ENCODE results near the gene PTGES2.

PTGES2 gene

DNA sequence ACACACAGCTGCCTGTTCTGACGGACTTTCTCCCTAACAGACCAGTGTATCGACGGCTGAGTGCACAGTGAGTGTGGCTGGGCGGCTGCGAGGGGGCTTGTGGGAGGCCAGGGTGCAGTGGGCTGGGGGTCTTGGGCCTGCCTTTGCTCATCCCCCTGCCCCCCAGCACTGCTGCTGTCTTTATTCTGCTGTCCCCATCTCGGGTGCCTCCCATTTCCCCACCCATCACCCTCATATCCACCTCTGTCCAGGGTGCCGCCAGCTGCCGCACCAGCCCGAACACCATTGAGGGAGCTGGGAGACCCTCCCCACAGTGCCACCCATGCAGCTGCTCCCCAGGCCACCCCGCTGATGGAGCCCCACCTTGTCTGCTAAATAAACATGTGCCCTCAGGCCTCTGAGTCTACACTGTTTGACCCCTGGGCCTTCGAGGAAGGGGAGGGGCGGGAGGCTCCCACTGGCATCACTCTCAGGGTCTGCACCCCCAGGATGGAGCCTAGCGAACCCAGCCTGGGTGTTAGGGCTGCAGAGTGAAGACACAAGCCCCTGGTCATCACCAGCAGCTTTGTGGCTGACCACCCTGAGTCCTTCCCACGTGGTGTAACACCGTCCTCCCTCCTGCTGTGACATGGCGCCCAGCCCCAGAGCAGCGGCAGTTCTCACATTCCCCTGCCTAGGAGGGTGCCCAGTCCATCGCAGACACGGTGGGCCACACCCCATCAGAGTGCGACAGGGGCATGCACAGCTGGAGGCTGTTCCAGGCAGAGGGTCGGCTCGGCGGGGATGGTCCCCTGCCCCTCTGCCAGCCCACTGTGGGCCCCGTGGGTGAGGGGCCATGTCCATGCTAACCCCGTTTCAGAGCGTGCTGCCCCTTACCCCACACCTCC, 25.8 kb upstream of the PTGES2 start:
- no peak for DNase-seq (ENCODE audit: low spot score)

DNA sequence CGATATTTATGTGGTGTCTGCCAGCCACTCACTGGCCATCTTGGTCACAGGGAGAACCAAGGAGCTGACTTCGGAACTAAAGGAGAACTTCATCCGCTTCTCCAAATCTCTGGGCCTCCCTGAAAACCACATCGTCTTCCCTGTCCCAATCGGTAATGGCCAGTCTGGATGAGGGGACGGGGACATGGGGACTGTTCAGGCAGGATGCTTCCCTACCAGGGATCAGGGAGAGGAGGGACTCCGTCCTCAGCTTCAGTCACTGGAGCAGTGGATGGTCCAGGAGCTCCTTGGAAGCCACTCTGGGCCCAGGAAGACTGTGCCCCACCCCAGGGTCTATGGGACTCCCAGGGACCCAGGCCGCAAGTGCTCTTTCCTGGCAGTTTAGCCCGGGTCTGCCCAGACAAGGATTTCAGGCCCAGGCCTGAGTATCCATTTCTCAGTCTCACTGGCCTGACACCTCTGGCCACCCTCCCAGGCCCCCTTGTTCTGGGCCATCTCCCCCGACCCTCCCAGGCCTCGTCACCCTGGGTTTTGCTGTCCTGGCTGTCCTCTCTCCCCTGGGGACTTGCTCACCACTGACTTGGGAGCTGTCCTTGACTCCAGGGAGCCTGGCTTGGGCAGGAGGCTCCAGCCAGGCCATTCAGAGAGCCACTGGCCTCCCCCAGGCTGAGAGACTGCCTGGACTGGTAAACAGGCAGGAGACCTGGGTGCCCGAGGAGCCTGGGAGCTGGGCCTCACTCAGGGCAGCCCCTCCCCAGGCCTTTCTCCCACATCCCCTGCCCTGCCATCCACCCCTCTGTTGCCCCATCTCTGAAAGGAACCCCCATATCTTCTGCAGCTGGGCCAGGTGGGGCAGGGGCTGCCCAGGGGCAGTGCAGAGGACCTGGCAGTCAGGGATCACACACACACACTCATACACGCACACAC, 24.9 kb upstream of the PTGES2 start:
- DNase-seq (ENCODE audit: low spot score) = no peak

DNA sequence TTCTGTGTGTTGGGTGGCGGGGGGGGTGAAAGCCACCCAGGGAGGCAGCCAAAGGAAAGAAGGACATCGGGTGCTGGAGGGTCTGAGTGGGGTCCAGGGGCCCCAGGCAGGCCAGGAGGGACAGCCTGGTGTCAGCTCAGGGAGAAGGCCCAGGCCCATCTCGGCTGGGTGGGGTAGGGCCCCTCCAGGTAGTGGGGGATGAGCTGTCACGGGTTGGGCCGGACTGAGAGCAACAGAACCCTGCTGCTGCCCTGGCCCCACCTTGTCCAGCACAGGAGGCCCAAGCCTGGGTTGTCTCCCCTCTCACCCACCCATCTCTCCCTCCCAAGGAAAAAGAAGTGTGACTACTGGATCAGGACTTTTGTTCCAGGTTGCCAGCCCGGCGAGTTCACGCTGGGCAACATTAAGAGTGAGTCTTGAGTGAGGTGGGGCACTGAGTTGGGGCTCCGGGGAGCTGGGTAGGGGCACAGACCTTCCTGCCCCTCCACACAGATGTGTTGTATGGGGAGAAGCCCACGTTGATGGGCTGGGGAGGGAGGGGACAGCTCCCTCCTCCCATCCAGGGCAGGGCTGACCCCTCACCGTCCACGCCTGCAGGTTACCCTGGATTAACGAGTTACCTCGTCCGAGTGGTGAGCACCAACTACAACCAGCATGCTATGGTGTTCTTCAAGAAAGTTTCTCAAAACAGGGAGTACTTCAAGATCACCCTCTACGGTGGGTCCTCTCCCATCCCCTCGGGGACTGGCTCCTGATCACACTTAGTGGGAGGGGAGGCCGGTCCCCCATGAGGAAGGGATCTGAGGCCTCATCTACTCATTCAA, 24.0 kb upstream of the PTGES2 start:
- no peak for DNase-seq (ENCODE audit: low spot score)

DNA sequence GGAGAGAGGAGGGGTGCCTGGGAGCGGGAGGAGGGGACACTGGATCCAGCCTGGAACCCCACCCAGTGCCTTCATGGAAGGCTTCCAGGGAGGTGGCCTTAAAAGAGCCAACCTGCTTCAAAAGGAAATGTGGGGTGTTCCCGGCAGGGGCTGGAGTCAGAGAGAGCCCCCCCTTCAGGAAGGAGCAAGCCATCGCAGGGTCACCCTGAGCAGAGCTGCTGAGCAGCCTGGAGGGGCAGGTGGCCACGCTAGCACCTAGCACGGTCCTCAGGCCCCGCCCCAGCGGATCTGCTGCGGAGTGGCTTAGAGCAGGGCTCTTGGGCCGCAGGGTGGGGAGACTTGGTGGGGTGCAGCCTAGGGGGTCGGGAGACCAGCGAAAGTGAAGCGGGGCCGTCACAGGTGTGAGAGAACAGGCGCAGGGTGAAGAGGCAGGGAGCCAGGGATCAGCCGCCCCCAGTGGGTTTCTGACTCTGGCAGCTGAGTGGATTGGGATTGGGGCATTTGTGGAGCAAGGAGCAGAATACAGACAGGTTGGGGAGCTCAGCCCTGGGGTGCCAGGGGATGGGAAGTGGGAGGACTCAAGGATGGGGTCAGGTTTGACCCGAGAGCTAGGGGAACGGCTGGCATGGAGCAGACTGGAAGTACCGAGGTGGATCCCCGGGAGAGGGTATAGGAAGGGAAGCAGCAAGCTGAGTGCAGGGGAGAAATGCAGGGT, 23.2 kb upstream of the PTGES2 start:
- no peak for DNase-seq (ENCODE audit: low spot score)

DNA sequence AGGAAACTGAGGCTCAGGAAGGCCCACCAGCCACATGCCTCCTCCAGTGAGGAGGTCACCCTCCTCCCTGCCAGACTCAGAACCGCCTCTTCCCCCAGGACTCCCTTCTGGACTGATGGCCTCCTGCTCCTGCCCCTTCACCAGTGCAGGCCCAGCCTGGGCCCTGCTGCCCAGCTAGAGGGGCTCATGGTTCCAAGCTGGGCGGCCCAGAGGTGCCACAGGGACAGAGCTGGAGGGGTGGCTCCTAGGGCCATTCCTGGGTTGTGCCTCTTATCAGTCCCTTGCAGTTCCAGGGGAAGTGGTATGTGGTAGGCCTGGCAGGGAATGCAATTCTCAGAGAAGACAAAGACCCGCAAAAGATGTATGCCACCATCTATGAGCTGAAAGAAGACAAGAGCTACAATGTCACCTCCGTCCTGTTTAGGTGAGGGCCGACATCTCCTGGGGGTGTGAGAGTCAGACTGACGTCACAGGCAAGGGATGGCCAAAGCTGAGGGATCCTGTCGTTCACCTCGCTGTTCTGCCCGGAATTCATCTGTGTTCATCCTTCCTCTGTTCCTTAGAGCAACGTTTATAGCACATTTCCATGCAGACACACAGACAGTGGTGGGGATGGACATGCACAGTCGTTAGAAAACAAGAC, 22.5 kb upstream of the PTGES2 start:
- DNase-seq (ENCODE audit: low spot score) = no peak

DNA sequence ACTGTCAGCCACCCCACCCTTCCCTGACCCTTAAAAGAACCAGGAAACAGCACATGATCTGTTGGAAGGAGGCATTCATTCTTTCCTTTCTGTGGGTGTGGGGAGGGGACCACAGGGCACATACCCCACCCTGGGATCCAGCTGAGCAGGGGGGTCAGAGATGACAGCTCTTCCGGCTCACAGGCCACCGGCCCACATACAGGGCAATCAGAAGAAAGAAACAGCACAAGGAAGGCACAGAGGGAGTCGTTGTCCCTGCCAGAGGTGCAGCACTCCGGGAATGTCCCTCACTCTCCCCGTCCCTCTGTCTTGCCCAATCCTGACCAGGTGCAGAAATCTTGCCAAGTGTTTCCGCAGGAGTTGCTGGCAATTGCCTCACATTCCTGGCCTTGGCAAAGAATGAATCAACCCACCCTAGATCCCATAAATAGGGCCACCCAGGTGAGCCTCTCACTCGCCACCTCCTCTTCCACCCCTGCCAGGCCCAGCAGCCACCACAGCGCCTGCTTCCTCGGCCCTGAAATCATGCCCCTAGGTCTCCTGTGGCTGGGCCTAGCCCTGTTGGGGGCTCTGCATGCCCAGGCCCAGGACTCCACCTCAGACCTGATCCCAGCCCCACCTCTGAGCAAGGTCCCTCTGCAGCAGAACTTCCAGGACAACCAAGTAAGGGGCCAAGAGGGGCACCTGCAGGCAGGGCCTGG, 21.6 kb upstream of the PTGES2 start, which contains the start of gene LCN2:
Gene LCN2 (plus strand): TSS at position 453 of the 701 bp plus-strand sequence. CDS start 73 bp downstream, at position 526.
- no peak for DNase-seq (ENCODE audit: low spot score)

DNA sequence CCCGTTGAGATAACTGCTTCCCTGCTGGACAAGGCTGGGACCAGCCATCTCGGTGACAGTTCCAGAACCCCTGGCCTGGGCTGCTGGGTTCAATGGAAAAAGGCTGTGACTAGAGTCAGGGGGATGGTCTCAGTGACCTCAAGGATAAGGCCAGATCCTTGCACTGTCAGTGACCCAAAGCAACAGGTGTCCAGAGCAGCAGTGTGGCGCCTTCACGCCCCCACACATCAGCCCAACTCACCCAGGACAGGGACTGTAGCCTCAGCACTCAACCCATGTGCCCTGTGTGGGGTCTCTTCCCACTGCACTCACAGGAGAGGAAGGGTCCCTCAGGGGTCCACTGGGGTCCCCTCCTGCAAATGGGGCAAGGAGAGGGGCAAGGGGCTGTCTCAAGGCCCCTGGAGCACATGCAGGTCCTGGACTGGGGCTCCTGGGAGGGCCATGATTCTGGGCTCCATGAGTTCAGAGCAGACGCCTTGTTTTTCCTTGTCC, 21.0 kb upstream of the PTGES2 start:
- DNase-seq (ENCODE audit: low spot score) = no peak

DNA sequence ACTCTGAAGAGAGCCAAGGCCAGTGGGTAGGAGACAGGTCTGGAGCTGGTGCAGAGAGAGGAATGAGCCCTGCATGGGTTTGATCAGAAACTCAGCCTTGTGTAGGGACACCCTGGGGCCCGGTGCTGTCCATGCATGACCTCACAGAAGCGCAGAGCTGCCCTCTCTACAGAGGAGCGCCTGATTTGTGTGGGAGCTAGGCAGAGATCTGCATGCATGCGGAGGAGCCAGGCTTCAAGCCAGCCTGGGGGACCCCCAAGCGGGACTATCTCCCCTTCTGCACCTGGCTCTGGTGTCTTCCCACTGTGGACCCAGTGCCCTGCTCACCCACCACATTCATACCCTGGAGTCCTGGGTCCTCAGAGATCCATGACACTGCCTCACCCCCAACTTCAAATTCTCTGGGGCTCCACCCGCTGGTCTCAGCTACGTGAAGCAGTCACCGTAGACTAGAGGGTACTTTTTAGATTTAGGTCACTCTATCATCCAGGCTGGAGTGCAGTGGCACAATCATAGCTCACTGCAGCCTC, 19.1 kb upstream of the PTGES2 start:
- no peak for DNase-seq (ENCODE audit: low spot score)

DNA sequence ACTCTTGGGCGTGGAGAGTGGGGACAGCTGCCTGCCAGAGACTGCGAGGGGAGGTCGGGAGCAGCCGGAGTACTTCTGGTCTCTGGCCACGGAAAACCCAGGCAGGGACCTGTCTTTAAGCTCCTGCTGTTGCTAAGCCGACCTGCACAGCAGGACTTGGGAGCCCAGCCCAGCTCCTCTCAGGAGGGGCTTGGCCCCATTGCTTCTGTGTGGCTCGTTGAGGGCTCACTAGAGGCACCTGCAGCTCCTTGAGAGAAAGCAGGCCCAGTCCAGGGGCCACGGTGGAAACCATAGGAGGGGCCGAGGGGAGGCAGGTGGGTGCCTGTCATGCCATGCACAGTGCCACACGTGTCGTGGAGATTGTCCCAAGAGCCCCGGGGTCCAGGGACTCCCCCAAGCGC, 18.4 kb upstream of the PTGES2 start:
- no peak for DNase-seq (ENCODE audit: low spot score)

DNA sequence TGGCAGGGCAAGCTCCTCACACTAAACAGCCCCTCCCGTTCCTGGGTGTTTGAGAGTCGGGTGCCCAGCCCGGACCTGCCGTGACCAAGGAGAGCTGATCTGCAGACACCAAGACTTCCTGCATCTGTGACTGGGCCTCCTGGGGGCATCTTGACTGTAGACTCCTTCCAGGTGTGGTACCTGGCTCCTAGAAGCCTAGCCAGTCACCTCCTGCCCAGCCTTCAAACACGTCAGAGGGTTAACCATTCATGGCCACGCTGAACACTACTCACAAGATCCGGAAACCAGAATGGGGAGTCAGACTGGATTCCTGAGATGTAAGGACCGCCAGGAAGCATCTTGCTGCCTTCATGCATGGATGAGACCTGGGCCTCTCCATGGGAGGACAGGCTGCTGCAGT, 18.0 kb upstream of the PTGES2 start:
- DNase-seq (ENCODE audit: low spot score) = no peak

DNA sequence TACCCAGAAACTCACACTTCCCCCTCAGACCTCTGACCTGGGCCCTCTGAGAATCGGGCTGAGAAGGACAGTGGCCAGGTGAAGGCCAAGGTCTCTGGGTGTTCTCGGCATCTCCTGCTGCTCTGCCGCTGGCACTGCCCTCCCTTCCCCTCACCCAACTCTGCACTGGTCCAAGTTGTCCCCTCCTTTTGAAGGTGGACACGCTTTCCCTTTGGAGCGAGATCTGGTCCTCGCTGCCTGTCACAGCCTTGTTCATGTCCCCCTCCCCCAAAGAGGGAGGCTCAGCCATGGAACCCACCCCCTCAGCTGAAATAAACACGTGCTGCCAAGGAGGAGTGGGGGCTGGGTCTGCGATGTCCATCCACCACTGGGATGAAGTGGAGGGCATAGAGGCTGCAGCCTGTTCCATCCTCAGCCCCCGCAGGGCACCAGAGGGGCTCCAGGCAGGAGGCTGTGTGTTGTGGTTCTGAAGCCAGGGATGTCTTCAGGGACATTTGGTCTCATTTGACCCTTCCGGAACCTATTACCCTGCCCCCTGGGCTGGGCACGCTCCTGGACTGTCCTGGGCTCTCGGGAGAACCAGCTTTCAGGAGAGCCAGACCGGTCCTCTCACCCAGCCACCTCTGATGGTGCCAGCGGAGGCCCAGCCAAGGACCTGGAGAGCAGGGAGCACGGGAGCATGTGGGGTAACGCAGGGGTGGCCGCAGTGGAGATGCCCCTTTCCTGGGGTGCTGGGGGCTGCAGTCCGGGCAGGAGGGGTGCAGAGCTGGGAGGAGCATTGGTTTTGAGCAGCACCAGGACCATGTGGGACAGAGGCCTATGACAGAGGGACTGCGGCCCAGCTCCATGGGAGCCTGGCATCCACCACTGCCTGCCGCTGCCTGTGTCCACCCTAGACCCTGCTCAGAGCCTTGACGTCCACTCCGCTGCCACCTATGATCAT, 17.0 kb upstream of the PTGES2 start:
- no peak for DNase-seq (ENCODE audit: low spot score)

DNA sequence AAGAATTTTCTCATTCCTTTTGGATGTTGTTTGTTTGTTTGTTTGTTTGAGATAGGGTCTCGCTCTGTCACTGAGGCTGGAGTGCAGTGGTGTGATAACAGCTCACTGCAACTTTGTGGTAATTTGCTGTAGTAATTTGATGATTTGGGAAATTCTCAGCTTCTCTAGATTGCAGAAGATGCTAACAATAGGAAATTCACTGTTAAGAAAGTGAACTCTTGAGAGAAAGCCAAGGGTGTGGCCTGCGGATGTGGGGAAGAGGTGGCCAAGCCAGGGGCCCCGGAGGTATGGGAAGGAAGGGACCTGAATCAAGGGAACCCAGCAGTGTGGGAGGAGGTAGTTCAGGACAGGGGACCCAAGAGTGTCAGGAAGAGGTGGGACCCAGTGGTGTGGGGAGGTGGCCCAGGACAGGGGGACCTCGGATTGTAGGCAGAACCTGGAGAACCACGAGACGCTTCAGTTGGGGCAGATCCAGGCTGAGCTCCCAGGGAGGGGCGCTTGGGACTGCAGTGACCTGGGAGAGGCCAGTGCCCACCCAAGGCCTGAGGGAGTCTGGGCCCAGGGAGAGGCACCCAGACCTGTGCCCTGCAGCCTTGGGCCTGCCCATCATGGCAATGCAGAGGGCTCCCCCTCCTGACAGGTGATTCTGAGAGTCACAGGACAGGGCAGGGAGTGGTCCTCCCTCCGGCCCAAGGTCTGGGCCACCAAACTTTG, 16.2 kb upstream of the PTGES2 start:
- no peak for DNase-seq (ENCODE audit: low spot score)

DNA sequence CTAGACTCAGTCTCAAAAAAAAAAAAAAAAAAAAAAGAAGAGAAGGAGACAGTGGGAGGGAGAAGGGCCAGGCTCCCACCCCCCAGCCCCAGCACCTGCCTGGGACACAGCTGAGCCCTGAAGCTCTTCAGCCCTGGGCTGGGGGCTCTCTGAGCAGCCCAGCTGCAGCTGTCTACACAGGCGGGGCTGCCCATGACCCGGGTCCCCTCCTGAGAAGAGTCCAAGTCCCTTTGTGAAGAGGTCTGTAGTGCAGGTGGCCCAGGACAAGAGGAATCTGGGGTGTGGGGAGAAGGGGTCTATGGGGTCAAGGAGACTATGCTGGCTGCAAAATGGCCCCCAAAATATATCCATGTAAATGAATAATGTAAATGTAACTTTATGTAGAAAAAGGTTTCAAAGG, 15.1 kb upstream of the PTGES2 start:
- no peak for DNase-seq (ENCODE audit: low spot score)

DNA sequence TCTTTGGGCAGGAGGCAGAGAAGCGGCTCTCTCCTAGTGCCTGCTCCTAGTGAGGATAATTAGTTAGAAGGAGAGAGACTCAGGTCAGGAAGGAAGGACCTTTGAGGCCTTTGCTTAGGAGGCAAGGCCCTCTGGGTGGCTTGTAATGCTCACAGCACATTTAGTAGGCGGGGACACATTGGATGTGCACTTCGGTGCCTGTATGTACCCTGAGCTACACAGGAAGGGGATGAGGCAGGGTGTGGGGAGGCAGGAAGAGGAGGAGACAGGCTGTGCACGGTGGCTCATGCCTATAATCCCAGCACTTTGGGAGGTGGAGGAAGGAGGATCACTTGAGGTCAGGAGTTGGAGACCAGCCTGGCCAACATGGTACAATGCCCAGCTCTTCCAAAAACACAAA, 14.5 kb upstream of the PTGES2 start:
- DNase-seq (ENCODE audit: low spot score) = no peak

DNA sequence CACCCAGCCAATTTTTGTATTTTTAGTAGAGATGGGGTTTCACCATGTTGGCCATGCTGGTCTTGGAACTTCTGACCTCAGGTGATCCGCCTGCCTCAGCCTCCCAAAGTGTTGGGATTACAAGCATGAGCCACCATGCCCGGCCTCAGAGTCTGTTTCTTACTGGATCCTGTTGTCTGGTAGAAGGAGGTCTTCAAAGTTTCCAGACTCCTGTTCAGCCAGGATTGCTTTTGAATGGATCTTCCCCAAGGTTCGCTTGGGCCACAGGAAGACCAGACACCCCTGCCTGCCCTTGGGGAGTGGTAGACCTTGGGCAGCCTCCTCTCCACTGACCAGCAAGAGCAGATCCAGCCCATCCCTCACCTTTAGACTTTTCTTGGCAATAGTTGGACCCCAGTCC, 14.1 kb upstream of the PTGES2 start:
- DNase-seq (ENCODE audit: low spot score) = no peak

DNA sequence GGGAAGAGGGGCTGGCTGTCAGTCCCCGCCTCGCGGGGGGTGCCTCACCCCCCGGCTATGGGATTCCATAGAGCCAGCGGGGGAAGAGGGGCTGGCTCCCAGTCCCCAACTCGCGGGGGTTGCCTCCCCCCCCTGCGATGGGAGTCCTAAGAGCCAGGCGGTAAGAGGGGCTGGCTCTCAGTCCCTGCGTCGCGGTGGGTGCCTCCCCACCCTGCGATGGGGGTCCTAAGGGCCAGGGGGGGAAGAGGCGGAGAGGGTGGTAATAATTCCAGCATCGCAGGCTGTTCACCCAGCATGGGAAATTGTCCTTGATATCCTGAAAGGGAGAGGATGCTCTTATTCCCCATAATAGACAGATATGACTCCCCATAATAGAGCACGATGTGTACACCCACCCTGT, 12.1 kb upstream of the PTGES2 start:
- DNase-seq (ENCODE audit: low spot score) = no peak

DNA sequence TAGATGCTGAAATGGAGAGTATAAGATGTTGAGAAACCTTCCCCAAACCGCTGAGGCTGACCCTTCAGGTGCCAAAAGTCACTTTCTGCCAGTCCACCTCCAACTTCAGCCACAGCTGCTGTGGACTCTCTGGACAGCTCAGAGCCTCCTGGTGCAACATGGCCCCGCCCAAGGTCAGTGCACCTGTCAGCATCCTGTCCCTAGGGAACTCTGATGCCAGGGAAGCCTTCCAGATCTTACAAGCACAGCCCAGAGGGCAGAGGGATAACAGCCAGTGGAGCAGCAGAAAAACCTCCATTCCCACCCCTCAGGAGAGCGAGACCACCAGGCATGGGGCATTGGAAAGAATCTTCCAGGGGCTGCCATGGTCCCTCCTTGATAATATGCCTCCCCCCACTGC, 10.5 kb upstream of the PTGES2 start:
- DNase-seq (ENCODE audit: low spot score) = no peak
